IPS-18a (cell line): ENCODE results near the gene DDO.
"Not testable (repeated sequence)": the region's sequence is repeated elsewhere in the genome, so short reads cannot be mapped to it uniquely, and the experiment has no call there.

Source experiments
- H3K27ac ChIP-seq: one replicate; pipeline ENCODE4 v1.5.1; 2013; ENCODE audit warnings: low read length
- H3K27me3 ChIP-seq: one replicate; pipeline ENCODE4 v1.6.1; 2013; ENCODE audit warnings: mild to moderate bottlenecking, low read length; ENCODE audit not compliant: control insufficient read depth, insufficient read depth
- H3K36me3 ChIP-seq: one replicate; pipeline ENCODE4 v1.6.1; 2013; ENCODE audit warnings: low read depth, low read length; ENCODE audit not compliant: control insufficient read depth
- H3K4me1 ChIP-seq: one replicate; pipeline ENCODE4 v1.6.1; 2013; ENCODE audit warnings: low read depth, low read length; ENCODE audit not compliant: control insufficient read depth
- H3K4me3 ChIP-seq: one replicate; pipeline ENCODE4 v1.5.1; 2013; ENCODE audit warnings: low read length
- H3K9ac ChIP-seq: one replicate; pipeline ENCODE4 v1.6.1; 2013; ENCODE audit warnings: mild to moderate bottlenecking, low read length, moderate library complexity
- H3K9me3 ChIP-seq: one replicate; pipeline ENCODE4 v1.6.1; 2013; ENCODE audit warnings: low read depth, low read length; ENCODE audit not compliant: control insufficient read depth

Gene DDO

DNA sequence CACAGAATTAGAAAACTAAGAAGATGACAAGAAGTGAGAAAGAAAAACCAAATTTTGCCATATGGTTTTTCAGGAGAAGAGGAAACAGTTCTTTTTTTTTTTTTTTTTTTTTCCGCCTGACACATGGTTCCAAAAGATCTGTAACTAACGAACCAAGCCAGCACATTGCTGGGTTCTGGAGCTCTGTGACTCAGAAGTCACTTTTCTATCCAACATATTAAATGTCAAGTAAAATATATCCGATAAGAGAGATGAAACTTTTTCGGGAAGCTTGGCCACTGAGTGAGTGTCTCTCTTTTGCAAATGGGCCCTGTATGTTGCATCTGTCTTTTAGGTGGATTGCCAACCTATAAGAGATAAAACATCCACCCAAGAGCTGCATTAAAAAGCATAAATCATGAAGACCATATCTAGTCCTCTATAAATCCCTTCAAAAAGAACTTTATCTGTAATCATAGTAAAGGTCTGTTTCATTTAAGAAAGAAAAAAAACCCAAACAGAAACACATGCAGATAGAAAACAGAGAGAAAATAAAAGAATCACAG is 61.8 kb downstream of the DDO start:
- no peaks in the 10 kb centered on the region for H3K36me3 ChIP-seq
- peaks cover 21% of the 10 kb centered on the region for H3K27me3 ChIP-seq
- H3K4me1 ChIP-seq, result peaks cover 40% of the 10 kb centered on the region
- H3K27ac ChIP-seq, result no peak overlapping the region
- no peak overlapping the region for H3K9ac ChIP-seq
- no peak overlapping the region for H3K4me3 ChIP-seq
- no peaks in the 10 kb centered on the region for H3K9me3 ChIP-seq

DNA sequence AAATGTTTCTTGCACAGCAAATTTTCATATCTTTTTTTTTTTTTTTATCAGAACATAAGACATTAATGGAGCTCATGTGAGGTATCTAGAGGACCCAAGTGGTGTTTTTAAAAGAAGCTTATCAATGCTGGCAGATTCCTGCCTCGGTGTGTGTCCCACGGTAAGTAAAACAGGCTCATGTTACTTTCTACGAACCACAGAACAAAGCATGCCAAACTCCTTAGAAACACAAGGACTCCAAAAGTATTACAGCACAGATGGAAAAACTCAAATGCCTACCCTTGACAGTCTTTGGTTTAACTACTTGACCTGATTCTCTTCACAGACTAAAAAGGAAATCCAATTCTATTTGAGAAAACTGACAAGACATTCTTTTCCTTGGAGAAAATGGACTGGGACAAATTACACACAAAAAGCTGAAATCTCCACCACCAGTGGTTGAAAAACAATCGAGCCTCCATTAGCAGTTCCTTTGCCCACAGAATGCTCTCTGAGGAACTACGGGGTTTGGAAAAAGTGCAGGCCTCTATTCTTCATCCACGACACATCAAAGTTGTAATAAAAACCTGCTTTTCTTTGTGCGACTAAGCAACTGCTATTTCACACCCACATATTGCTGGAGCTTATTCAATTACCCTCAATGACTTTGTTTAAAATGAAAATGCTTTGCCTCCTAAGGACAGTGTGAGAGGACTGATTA is 62.7 kb downstream of the DDO start:
- Histone ChIP-seq H3K27ac (no peak overlapping the region), H3K27me3 (peaks cover 16% of the 10 kb centered on the region), H3K36me3 (no peaks in the 10 kb centered on the region), H3K4me3 (no peak overlapping the region), H3K9ac (no peak overlapping the region), H3K4me1 (peaks cover 40% of the 10 kb centered on the region), H3K9me3 (no peaks in the 10 kb centered on the region)

DNA sequence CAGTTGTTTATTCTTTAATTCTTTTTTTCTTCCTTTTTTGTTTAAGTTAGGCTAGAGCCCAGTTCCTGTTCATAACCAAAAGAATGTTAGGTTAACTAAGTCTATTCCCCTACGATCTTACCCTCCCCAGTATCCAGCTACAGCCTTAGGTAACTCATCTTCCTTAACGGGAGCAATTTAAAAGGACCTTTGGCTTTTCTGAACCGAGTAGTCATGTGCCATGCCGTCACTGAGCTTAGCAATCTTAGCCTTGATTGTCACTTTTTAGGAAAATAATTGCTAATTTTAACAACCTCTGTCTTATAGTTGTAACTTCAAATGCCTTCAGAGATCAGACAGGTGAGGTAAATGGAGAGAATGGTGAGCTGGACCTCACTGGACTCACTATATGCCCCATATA is 63.4 kb downstream of the DDO start:
- H3K4me3 ChIP-seq, result no peak overlapping the region
- H3K36me3 ChIP-seq, result no peaks in the 10 kb centered on the region
- H3K9me3 ChIP-seq, result no peaks in the 10 kb centered on the region
- H3K27me3 ChIP-seq, result peaks cover 9% of the 10 kb centered on the region
- no peak overlapping the region for H3K27ac ChIP-seq
- H3K4me1 ChIP-seq, result peaks cover 35% of the 10 kb centered on the region
- no peak overlapping the region for H3K9ac ChIP-seq

DNA sequence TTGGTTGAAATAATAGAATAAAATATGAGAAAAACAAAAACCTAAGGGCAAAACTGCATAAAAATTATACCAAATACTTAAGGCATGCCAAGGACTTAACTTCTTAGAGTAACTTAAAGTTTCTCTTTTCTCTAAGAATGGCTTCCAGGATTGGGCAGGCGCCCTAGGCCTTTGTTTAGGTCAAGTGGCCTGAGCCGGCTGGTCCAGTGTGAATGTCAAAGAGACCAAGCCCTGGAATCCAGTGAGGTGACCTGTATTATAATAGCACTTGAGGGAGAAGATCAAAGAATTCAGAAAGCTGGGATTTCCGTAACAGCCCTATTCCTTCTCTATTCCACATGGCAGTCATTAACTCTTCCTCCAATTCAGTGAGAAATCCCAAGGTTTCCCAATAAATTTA is 63.8 kb downstream of the DDO start:
- H3K27ac ChIP-seq, result no peak overlapping the region
- peaks cover 34% of the 10 kb centered on the region for H3K4me1 ChIP-seq
- H3K9ac ChIP-seq, result no peak overlapping the region
- H3K36me3 ChIP-seq, result no peaks in the 10 kb centered on the region
- no peaks in the 10 kb centered on the region for H3K9me3 ChIP-seq
- H3K27me3 ChIP-seq, result peaks cover 4% of the 10 kb centered on the region
- no peak overlapping the region for H3K4me3 ChIP-seq

DNA sequence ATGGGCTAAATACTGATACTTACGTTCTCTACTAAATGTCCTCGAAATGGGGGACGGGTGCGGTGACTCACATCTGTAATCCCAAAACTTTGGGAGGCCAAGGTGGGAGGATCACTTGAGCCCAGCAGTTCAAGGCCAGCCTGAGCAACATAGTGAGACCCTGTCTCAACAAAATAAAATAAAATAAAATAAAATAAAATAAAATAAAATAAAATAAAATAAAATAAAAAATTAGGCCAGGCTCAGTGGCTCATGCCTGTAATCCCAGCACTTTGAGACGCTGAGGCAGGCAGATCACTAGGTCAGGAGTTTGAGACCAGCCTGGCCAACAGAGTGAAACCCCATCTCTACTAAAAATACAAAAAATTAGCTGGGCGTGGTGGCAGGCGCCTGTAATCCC is 64.8 kb downstream of the DDO start:
- peaks cover 31% of the 10 kb centered on the region for H3K4me1 ChIP-seq
- not testable (repeated sequence) for H3K27me3 ChIP-seq, H3K4me3 ChIP-seq, H3K9me3 ChIP-seq, H3K36me3 ChIP-seq, H3K27ac ChIP-seq, H3K9ac ChIP-seq

DNA sequence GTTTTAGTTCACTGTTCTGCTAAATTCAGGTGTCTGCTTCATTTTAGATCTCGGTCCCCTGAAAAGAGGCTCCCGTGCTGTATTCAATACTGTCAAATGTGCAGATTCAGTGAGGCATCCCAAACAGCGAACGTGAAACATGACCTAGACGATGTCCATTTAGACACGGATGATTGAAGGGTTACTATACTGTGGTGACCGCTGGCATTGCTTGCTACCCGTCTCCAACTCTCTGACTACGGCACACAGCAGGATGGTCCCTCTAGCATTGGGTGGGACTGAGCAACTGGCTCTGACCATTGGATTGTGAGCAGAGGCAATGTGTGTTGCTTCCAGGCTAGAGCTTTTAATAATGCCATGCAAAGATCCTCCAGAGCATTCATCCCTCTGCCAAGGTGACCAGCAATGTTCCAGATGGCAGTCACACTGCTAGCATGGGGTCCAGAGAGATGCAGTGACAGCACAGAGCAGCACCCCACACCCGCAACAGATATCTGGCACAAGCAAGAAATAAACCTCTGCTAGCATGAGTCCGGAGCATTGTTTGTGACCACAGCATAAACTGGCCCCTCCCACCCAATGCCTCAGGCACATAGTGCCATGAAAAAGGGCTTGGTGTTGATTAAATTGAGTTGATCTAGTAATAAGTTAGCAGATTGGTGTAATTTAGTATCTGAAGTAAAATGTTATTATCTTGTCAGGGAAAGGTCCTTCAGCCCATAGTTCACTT is 66.2 kb downstream of the DDO start:
- H3K27ac ChIP-seq, result no peak overlapping the region
- no peak overlapping the region for H3K9ac ChIP-seq

DNA sequence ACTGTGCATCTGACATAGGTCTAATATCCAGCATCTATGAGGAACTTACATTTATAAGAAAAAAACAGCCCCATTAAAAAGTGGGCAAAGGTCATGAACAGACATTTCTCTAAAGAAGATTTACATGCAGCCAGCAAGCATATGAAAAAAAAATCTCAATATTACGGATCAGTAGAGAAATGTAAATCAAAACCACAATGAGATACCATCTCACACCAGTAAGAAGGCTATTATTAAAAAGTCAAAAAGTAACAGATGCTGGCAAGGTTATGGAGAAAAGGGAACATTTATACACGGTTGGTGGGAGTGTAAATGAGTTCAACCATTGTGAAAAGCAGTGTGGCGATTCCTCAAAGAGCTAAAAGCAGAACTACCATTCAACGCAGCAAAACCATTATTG is 70.3 kb downstream of the DDO start:
- H3K9me3 ChIP-seq, result no peaks in the 10 kb centered on the region

More for the DNA sequence above, 66.2 kb downstream of the DDO start:
- H3K4me3 ChIP-seq, result no peak overlapping the region
- H3K27me3 ChIP-seq, result no peaks in the 10 kb centered on the region
- H3K9me3 ChIP-seq, result no peaks in the 10 kb centered on the region
- peaks cover 22% of the 10 kb centered on the region for H3K4me1 ChIP-seq
- no peaks in the 10 kb centered on the region for H3K36me3 ChIP-seq

DNA sequence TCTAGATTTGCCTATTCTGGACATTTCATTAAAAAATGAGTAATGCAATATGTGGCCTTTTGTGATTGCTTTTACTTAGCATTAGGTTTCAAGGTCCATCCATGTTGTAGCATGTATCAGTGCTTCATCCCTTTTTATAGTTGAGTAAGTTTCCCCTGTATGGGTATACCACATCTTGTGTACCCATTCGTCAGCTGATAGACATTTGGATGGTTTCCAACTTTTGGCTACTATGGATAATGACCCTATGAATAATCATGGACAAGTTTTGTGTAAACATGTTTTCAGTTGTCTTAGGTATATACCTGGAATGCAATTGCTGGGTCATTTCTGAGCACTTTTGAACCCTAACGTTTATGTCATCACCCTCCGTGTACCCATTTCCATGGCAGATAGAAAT is 72.6 kb downstream of the DDO start:
- H3K9ac ChIP-seq, result no peak overlapping the region
- no peaks in the 10 kb centered on the region for H3K27me3 ChIP-seq
- H3K4me1 ChIP-seq, result no peaks in the 10 kb centered on the region
- H3K27ac ChIP-seq, result no peak overlapping the region
- H3K36me3 ChIP-seq, result no peaks in the 10 kb centered on the region
- H3K9me3 ChIP-seq, result no peaks in the 10 kb centered on the region
- H3K4me3 ChIP-seq, result no peak overlapping the region

More for the DNA sequence above, 70.3 kb downstream of the DDO start:
- Histone ChIP-seq H3K4me3 (no peak overlapping the region), H3K27ac (no peak overlapping the region), H3K4me1 (no peaks in the 10 kb centered on the region), H3K27me3 (no peaks in the 10 kb centered on the region), H3K9ac (no peak overlapping the region), H3K36me3 (no peaks in the 10 kb centered on the region)
